ENCODE data around the gene ECHDC3.

DNA sequence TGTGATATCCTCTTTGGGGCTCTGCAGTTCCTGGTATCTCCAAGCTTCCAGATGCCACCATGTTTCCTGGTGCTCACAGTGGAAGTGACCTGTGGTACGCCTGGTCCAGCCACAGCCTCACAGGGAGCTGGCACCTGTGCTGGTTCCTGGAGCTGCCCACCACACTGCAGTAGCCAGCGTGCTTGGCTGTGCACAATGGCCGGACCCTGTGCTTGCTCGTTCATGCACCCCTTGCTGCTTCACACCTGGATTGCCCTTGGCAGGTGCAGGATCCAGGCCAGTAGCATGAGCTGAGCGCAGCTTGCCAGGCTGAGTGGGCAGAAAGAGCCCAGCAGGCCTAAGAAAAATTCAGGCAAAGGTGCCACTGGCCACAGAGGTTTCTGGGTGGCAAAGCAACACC is 11.4 kb upstream of the ECHDC3 start:
- TF ChIP-seq POLR2A (IDR thresholded peaks at IDR 0.05): no peak
- no peak for TF ChIP-seq CTCF (IDR thresholded peaks at IDR 0.05)
